ENCODE measurements around the gene TBC1D22A.

TBC1D22A gene

GRCh38 chr22:47205554-47205953 lies 443.1 kb downstream of the TBC1D22A start:
- no peak for DNase-seq
- no peaks in the 10 kb centered on the region for H3K9me3 ChIP-seq (ENCODE audit: severe bottlenecking)

GRCh38 chr22:47206164-47206563 lies 443.7 kb downstream of the TBC1D22A start:
- H3K36me3 ChIP-seq, result no peaks in the 10 kb centered on the region
- no peak for TF ChIP-seq CTCF (IDR thresholded peaks at IDR 0.05; ENCODE audit: low read depth, low read length)
- H3K27me3 ChIP-seq (ENCODE audit: insufficient read depth, low read depth, severe bottlenecking), result no peaks in the 10 kb centered on the region
- no peak for DNase-seq
- H3K4me3 ChIP-seq (ENCODE audit: low read depth, low read length), result no peak overlapping the region
- H3K9me3 ChIP-seq (ENCODE audit: severe bottlenecking), result no peaks in the 10 kb centered on the region
- H3K27ac ChIP-seq, result no peak overlapping the region

More at GRCh38 chr22:47205554-47205953, 443.1 kb downstream of the TBC1D22A start:
- Histone ChIP-seq H3K27me3 (ENCODE audit: insufficient read depth, low read depth, severe bottlenecking) (no peaks in the 10 kb centered on the region), H3K36me3 (no peaks in the 10 kb centered on the region), H3K27ac (no peak overlapping the region), H3K4me3 (ENCODE audit: low read depth, low read length) (no peak overlapping the region)
- no peak for TF ChIP-seq CTCF (IDR thresholded peaks at IDR 0.05; ENCODE audit: low read depth, low read length)

GRCh38 chr22:47206666-47207218 lies 444.3 kb downstream of the TBC1D22A start:
- Histone ChIP-seq H3K27me3 (ENCODE audit: insufficient read depth, low read depth, severe bottlenecking) (no peaks in the 10 kb centered on the region), H3K27ac (no peak overlapping the region), H3K4me3 (ENCODE audit: low read depth, low read length) (no peak overlapping the region), H3K36me3 (no peaks in the 10 kb centered on the region), H3K9me3 (ENCODE audit: severe bottlenecking) (no peaks in the 10 kb centered on the region)
- no peak for TF ChIP-seq CTCF (IDR thresholded peaks at IDR 0.05; ENCODE audit: low read depth, low read length)
- DNase-seq, result no peak

GRCh38 chr22:47207387-47207786 lies 444.9 kb downstream of the TBC1D22A start:
- Histone ChIP-seq H3K36me3 (no peaks in the 10 kb centered on the region), H3K27me3 (ENCODE audit: insufficient read depth, low read depth, severe bottlenecking) (no peaks in the 10 kb centered on the region), H3K9me3 (ENCODE audit: severe bottlenecking) (no peaks in the 10 kb centered on the region), H3K27ac (no peak overlapping the region), H3K4me3 (ENCODE audit: low read depth, low read length) (no peak overlapping the region)
- no peak for TF ChIP-seq CTCF (IDR thresholded peaks at IDR 0.05; ENCODE audit: low read depth, low read length)
- DNase-seq, result no peak

- no peaks in the 10 kb centered on the region for H3K9me3 ChIP-seq (ENCODE audit: severe bottlenecking)
- H3K4me3 ChIP-seq (ENCODE audit: low read depth, low read length), result no peak overlapping the region
- H3K27ac ChIP-seq, result no peak overlapping the region
- TF ChIP-seq CTCF (IDR thresholded peaks at IDR 0.05; ENCODE audit: low read depth, low read length), result no peak
- DNase-seq, result no peak
- H3K36me3 ChIP-seq, result no peaks in the 10 kb centered on the region
- no peaks in the 10 kb centered on the region for H3K27me3 ChIP-seq (ENCODE audit: insufficient read depth, low read depth, severe bottlenecking)
Observed at GRCh38 chr22:47207846-47208554, 445.6 kb downstream of the TBC1D22A start.
